CD4-positive, alpha-beta T cell treated with Interleukin-17A for 1 hour (primary cell): ENCODE data around the gene SYNPO2L.
A peak's percentile ranks its signal among the peaks of the same experiment; 100 is the strongest.
"Not testable (repeated sequence)": the region's sequence is repeated elsewhere in the genome, so short reads cannot be mapped to it uniquely, and the experiment has no call there.

Experiments used
- DNase-seq: peaks from one replicate; pipeline ENCODE4 v3.0.0-alpha.2; 2020

SYNPO2L gene

DNA sequence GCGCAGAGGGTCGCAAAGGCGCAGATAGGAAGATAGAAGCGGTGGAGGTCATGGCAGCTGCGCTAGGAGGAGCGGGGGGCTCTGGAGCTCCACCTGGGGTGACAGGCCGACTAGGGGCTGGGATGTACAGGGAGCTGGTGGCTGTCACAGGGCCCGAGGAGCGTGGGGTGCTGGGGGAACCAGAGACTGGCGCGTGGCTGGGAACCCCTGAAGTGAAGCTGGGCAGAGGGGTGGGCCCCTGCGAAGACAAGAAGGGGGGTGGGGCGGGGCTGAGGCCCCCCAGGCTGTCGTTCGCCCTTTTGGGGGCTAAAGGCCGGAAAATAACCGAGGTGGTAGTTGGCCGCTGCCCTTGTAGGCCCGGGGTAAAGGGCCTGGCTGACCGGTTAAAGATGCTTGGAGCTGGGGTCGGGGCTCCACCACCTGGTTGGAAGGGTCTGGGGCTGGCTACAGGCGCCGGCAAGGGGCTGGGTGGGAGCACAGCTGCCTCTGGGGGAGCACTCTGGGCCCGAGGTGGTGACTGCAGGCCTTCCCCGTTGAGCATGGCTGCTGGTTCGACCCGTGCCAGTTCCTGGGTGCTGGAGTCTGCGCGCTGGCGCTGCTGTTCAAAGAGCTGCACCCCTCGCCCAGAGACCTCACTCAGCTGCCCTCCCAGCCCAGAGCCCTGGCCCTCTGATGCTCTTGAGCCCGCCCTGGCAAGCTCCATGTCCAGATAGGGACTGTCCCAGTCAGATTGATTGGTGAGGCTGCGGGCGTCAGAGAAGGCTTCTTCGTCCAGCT, 7.8 kb downstream of the SYNPO2L start:
- DNase-seq, result no peak

DNA sequence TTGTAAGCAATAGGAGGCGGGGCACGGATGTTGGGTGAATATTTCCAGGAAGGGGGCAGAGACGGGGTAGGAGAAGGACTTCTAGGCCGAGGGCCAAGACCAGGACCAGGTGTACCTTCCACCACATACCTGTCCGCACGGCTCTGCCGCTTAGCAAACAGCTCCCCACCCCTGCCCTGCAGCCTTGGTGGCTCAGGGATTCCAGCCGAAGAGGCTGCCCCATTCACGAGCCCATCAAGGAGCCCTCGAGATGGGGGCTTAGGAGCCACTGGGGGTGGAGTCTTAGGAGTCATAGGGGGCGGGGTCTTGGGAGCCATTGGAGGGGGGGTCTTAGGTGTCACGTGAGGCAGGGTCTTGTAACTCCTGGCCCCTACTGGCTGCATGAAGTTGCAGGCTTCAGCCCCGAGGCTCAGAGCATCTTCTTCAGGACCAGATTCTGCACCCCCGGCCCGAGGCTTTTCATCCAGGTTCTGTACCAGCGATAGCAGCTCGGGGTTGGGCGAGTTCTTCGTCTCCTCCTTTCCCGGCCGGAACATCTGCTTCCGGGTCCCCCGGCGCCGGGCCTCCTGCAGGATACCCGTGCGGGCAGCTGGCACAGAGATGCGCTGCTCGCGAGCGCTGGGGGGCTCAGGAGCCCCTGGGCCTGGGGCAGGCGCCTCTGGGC, 8.5 kb downstream of the SYNPO2L start:
- peak; percentile 7 for DNase-seq

DNA sequence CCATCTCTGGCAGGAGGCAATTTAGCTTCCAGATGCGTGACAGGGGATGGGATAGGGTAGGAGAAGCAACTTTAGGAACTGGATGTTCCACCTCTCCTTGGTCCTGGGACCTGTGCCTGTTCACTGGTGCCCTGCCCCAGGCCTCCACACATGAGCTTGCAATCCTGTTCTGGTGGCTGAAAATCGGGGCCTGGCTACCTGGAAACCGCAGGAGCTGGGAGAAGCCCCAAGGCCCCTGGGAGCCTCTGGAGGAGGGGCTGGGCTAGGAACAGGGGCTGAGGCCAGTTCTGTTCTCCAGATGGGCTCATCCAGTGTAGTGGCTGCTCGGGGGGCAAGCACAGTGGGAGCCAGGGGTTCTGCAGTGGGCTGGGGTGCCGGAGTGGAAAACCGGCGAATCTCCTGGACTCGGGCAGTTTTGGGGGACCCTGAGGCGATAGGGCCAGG, 9.2 kb downstream of the SYNPO2L start:
- DNase-seq, result no peak

DNA sequence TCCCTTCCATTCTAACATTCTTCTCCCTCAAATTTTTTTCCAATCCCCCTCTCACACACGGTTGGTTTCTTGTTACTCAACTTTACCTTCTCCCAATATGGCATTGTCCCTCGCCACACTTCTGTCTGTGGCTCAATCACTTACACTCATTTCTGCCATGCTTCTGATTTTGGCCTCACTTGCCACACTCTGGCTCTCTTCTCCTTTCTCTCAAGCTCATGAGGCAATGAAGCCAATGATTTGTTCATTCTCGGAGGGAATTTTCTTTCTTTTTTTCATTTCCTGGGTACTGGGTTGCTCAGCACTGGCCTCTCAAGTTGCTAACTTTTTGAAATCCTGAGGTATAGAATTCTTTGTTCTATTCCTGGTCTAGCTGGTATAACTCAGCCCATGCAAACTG, 10.6 kb downstream of the SYNPO2L start:
- DNase-seq, result no peak

DNA sequence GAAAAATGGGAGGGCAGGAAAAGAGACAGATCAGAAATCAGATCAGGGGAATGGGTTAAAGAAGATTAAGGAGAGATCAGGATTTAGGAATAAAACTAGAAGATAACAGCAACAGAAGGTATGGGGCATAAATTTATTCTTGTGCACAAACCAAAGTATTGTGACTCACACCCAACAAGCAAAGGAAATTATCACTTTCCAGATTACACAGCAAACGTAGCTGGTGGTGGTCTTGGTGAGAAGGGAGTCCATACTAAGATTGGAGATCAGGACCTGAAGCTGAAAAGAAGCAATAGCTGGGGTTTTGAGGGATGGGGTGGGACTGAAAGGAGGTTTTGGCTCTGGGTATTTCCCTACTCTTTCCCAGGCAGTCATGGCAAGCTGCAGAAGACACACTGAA, 11.1 kb downstream of the SYNPO2L start:
- DNase-seq, result no peak

DNA sequence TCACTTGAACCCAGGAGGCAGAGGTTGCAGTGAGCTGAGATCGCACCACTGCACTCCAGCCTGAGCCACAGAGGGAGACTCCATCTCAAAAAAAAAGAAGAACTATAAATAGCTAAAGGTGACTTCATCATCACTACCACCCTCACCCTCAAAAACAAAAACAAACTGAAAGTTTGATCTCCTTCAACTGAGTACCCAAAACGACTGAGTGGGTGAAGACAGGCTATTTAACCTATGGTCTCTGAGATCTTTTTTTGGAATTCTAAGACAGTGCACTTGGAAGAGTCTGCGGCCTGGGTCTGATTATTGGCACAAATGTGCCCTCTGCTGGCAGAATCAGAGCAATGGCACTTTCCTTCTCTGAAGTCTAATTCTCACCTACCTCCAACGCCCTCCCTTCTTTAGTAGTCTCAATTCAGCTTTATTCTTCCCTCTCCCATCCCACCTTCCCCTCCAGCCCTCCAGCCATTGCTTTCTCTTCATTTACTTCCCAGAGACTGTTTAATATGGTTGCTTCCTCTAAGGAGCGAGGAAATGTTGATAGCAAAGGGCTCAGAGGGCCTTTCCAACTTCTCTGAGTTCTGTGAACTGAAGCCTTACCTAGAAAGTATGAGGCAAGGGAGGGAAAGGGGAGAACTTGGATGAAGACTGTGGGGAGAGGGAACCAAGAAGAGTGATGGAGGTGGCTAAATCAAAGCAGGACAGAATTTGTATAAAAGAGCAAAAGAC, 11.7 kb downstream of the SYNPO2L start:
- DNase-seq, result peak; percentile 73

DNA sequence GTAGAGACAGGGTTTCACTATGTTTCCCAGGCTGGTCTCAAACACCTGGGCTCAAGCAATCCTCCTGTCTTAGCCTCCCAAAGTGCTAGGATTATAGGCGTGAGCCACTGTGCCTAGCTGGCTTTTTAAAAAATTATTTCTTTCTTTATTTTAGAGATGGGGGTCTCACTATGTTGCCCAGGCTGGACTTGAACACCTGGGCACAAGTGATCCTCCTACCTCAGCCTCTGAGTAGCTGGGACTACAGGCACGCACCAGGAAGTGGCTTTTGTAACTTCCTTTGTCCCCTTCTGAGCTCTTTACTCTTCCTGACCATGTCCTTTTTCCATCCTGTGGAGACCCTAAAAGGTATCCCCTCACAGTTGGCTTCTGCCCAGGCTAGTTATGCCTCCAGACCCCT, 12.5 kb downstream of the SYNPO2L start:
- DNase-seq, result no peak

DNA sequence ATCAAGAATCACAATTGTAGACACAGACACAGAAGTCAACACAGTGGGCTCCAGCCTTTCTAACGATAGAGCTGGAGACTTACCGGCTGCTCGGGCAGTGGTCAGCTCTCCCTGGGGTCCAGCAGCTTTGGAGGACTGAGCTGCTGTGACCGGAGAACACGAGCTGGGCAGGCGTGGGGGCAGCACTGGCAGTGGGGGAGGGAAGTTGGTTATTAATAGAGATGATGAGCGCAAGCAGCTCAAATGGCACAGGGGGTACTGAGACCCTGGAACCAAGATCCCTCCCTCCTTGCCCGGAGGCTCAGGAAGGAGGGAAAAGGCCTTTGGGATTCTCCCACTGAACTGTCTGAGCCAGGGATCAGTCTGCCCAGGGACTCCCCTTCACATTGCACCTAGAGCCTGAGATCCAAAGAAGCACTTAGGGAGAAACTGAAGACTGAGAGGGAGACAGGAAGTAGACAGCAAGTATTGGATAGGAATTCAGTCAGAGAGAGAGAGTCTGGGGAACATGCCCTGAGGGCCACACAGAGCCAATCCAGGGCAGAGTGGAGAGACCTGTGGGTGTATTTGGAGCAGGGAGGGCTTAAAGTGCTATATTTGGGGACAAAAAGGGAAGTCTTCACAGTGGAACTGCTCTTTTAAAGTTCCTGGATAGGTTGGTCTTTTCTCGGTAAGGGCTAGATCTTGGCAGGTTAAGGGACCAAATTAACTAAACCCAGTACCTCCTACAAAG, 14.3 kb downstream of the SYNPO2L start, which contains the start of gene MYOZ1:
Gene MYOZ1 (minus strand): TSS at position 147 of the 733 bp plus-strand sequence. CDS start 1,457 bp downstream, outside the sequence.
- DNase-seq, result no peak

DNA sequence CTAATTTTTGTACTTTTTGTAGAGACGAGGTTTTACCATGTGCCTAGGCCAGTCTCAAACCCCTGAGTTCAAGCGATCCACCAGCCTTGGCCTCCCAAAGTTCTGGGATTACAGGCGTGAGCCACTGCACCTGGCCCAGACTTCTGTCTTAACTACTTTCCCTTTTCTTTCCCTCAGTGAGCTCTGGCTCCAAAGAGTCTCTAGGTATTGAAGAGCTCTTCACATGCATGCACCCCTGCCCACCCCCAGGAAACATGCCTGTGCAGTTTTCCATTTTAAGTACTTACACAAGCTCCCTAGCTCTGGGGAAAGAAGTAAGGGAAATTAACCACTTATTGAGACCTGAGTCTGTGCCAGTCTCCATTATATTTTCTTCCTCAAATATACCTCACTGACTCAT, 16.5 kb downstream of the SYNPO2L start:
- no peak for DNase-seq

DNA sequence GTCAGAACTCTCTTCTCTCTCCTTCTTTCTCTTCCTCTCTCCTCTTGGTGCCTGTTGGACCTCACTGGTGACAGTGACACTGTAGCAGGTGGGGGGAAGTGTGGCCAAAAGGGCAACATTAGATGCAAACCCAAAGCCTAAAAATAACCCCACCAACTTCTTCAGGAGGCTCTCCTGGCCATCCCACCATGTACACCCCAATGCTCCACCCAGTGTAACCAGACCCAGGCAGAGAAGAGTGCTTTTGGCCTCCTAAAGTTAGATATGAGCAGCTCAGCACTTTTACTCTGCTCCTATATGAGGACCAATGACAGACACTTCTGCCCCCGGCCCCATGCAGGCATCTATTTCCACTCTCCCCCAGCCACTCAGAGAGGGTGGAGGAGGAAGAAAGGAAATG, 20.0 kb downstream of the SYNPO2L start:
- DNase-seq, result no peak

DNA sequence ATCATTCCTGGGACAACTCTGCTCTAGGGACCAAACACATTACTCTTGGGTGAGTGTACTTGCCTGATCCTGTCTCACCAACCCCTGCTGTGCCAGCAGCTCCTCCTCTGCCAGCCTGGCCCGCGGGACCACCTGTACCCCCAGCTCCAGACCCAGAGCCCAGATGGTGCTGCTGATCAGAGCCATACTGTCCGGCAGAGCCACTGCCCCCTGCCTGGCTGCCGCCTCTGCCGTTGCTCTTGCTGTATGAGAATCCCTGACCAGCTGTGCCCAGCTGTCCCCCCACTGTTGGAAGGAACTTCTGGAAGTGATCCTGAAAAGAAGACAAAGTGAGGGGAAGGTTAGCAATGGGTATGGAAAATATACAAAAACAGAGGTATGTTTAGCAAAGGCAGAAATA, 21.4 kb downstream of the SYNPO2L start:
- DNase-seq, result no peak

DNA sequence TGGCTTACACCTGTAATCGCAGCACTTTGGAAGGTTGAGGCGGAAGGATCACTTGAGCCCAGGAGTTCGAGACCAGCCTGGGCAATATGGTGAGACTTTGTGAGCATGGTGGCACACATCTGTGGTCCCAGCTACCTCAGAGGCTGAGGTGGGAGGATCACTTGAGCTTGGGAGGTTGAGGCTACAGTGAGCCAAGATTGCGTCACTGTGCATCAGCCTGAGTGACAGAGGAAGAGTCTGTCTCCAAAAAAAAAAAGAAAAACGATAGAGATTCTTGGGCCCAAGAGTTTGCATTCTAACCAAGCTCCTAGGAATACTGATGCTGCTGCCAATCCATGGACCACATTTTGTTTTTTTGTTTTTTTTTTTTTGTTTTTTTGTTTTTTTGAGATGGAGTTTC, 26.7 kb downstream of the SYNPO2L start:
- no peak for DNase-seq

DNA sequence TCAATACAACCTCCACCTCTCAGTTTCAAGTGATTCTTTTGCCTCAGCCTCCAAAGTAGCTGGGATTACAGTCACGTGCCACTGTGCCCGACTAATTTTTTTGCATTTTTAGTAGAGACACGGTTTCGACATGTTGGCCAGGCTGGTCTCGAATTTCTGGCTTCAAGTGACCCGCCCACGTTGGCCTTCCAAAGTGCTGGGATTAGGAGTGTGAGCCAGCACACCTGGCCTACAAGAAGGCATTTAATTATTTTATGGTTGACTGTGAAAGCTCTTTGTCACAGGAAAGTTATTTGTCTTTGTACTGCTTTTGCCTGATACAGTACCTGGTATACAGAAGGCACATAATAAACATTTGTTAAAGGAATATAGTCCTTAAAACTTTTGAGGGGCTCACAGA, 27.4 kb downstream of the SYNPO2L start:
- DNase-seq, result no peak

DNA sequence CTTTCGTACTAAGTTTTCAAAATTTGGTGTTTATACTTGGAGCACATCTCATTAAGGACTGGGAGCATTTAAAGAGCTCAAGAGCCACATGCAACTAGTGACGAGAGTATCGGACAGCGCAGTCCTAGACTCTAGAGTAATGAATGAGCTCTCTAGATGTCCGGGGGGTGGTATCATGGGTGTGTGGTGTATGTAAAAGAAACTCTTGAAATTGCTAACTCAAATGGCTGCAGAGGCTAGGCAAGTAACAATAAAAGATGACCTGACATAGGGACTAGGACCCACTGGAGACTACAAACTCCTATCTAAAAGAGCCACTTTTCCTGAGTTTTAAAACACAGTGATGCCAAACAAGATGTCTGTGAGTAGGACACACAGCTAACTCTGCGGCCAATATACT, 28.5 kb downstream of the SYNPO2L start:
- no peak for DNase-seq

DNA sequence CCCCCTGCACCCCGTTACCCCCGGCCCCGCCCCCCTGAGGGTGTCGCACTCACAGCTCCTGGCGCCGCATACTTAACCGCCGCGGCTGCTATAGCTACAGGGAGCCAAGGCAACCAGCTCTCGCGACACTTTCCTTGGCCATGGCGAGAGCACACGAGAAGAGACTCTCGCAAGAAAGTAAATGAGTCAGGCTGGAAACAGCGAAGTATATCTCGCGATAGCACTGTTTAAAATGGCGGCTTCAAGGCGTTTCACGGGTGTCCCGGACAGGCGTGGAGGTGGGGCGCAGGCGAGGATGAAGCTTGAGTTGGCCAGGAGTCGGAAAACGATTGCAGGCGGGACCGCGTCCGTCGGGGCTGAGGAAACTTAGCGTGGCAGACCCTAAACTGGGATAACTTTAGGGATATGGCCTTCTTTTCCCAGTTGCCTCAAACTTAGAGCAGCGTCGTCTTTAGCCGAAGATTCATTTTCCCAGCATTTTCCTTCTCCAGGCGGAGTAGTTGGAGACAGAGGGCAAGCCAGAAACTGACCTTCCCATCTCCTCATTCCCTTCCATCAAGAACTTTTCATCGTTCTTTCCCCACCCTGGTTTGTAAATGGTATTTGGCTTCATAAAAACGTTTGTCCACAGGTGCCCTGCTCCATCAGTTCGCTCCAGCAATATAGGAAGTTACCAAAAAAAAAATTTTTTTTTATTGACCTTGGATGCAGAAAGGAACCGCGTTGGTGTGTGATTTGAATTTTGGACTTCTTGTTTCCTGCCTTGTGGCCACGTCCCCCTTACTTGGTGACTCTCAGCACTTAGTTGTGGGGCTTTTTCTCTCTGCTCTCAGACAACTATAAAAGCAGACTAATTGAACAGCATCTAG, 29.7 kb downstream of the SYNPO2L start:
- peak; percentile 97 for DNase-seq

DNA sequence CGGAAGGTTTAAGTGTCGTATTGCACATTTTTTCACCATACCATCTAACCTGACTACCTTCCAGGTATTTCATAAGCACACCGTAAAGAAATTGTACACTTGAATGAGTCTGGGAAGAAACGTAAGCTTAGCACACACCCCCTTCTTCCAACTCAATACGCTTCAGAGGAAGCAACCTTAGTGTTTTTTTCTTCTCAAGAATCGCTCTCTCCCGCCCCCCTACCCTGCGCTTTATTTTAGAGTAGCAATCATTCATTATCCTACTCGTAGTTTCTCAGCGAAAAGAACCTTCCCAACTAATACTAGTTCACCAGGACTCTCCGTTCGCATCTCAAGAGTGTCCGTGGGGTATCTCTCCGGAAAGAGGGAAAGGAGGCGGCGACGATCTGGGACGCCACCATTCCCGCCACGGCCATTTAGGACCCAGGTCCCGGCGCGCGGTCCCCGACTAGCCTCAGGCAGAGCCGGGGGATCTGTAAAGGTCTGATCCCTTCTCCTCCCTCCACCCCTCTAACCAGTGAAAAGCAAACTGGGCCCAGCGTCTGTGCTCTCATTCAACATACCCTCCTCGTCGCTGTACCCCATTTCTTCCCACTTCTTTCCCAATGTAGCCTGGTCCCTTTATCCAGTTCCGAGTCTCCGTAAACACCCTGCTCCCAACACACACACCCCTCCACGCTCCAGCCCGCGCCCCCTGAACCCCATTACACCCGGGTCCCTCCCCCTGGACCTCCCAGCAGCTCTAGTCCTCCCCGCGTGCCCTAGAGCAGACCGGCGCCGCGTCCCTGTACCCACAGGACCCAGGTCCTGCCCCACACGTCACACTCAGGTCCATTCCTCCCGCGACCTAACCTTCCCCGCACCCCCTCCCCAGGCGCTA, 30.6 kb downstream of the SYNPO2L start:
- peak; percentile 20 for DNase-seq

DNA sequence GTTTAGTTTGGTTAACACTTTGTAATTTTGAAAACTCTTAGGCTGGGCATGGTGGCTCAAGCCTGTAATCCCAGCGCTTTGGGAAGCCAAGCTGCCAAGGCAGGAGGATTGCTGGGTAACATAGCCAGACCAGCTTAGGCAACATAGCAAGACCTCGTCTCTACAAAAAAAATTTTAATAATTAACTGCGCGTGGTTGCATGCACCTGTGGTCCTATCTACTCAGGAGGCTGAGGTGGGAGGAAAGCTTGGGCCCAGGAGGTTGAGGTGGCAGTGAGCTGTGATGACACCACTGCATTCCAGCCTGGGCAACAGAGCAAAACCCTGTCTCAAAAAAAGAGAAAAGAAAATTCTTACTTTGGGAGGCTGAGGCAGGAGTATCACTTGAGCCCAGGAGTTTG, 32.8 kb downstream of the SYNPO2L start:
- no peak for DNase-seq

DNA sequence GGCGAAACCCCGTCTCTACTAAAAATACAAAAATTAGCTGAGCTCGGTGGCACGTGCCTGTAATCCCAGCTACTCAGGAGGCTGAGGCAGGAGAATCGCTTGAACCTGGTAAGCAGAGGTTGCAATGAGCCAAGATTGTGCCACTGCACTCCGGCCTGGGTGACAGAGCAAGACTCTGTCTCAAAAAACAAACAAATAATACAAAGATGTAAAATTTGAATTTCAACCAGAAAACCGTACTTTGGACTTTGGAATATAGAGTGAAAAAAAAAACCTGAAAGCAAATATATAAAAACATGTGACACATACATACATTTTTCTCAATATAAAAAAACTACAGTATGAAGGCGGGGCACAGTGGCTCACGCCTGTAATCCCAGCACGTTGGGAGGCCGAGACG, 34.9 kb downstream of the SYNPO2L start:
- not testable (repeated sequence) for DNase-seq

DNA sequence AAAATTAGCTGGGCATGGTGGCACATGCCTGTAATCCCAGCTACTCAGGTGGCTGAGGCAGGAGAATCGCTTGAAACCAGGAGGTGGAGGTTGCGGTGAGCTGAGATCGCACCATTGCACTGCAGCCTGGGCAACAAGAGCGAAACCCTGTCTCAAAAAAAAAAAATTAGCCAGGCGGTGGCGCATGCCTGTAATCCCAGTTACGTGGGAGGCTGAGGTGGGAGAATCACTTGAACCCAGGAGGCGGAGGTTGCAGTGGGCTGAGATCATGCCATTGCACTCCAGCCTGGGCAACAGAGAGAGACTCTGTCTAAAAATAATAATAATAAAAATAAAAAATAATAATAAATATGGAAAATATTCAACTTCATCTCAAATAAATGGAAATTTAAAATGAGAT, 38.7 kb downstream of the SYNPO2L start:
- not testable (repeated sequence) for DNase-seq

DNA sequence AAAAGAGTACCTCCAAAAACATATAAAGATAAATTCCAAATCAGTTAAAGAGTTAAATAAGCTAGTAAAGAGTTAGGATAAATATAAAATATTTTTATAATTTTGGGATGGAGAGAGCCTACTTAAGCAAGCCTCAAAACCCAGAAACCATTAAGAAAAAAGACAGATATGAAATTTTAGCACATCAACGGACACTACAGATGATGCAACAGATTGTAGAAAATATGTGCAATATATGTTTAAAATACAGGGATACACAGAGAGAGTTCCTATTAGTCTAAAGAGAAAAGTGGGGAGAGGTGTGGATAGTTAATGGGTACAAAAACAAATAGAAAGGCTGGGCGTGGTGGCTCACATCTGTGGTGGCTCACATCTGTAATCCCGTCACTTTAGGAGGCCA, 41.1 kb downstream of the SYNPO2L start:
- DNase-seq, result no peak

DNA sequence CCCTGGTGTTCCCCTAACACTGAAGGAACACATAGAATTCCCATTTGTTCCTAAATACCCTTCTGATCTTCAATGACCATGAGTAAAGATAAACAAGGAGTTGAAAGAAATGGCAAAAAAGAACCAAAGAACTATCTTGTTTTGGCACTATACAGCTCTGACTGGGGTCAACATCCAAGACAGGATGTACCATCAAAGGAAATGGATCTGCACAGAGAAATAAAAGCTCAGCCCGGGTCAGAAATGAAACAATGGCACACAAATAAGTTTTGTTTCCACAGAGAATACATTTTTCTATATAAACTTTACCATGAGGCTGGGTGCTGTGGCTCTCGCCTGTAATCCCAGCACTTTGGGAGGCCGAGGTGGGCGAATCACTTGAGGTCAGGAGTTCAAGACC, 46.7 kb downstream of the SYNPO2L start:
- no peak for DNase-seq
